Activated CD8-positive, alpha-beta memory T cell treated with anti-CD3 and anti-CD28 coated beads, Interleukin-2, amount 50 U/mL, for 4 hours (primary cell): ENCODE data around the gene CREM.
"Not testable (repeated sequence)": the region's sequence is repeated elsewhere in the genome, so short reads cannot be mapped to it uniquely, and the experiment has no call there.

ENCODE experiments used
- DNase-seq: peaks from one replicate; pipeline ENCODE4 v3.0.0-alpha.2; 2020

Gene CREM

DNA sequence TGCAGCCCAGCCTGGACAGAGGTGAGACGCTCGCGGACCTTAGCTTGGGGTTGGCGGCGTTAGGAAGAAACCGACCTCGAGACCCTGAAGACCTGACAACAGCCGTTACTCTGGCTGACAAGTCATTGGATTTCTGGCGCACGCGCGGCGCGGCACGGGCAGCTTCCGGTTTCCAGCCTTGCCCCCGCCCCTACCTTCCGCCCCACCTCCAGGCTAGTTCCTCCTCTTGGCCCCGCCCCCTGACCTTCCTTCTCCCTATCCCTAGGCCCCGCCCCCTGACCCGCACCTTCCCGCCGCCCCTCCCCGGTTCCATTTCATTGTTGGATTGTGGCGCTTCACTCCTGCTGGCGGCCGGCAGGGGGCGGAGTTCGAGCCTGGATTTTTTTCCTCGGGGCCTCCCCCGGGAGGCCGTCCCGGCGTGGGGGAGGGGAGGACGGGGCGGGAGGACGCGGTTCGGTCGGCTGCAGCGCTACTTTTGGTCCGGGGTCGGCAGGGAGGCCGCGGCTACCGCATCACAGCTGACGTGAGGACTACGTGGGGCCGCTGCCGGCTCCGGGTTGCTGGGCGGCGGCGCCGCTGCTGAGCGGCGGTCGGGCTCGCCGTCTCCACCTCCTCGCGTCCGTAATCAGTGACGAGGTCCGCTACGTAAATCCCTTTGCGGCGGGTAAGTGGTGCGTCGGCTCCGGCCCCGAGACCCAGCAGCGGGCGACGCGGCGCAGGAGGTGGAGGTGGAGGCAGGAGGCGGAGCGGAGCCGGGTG is at the start of gene CREM:
CREM (plus strand) TSS at position 317 of the 759 bp plus-strand sequence. CDS start 10,990 bp downstream, outside the sequence.
- peak; percentile 99 for DNase-seq

GRCh38 chr10:35079265-35079664 is 47.4 kb upstream of the CREM start:
- DNase-seq: no peak

DNA sequence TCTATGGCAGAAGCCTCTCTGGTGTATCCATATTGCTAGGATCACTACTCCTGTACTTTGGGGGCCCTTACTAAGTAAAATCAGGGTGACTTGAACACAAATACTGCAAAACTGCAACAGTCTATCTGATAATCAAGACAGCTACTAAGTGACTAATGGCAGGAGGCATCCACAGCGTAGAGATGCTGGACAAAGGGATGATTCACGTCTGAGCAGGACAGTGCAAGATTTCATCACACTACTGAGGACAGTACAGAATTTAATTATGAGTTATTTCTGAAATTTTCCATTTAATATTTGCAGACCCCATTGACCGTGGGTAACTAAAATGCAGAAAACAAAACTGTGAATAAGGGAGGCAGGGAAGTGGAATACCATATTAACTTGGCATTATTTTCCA is 46.9 kb upstream of the CREM start:
- no peak for DNase-seq

- not testable (repeated sequence) for DNase-seq
These were observed 46.4 kb upstream of the CREM start for GRCh38 chr10:35080261-35080660.

- DNase-seq: no peak
These were observed 43.4 kb upstream of the CREM start for GRCh38 chr10:35083242-35083641.

- DNase-seq: no peak
These were observed 37.0 kb upstream of the CREM start for GRCh38 chr10:35089611-35090161.

DNA sequence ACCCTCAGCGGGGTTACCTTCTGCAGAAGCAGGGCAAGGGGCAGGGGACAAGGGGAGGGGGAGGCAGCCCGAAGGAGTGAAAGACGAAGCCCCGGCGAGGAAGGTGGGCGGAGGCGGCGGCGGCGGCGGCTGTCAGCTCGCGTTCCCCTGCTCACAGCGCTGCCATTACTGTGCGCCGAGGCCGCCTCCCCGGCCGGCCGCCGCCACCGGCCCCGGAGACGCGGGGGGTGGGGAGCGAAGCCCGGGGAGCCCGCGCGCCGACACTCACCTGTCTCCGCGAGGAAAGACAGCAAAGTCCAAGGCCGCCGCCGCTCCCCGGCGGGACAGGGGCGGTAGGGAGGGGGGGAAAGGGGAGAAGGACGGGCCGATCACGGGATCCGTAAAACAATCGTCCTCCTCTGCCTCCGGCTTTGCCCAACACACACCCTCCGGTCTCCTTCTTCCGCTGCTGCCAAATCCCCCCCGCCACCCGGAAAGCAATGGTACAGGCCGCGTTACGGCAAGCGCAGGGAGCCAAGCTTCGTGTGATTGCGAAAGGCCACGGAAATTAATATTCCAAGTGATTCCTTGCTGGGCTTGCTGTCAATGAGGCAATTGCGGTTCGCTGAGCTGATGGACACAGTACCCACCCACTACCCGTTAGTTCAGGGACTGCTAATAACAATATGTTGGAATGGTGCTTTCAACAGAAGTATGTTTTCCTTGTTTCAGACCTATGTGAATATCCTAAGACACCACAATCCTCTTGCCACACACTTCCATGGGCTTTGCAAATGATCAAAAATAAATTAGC is 36.3 kb upstream of the CREM start, which contains the start of gene CUL2:
CUL2 (minus strand) TSS at position 180 of the 793 bp plus-strand sequence. CDS start 19,024 bp downstream, outside the sequence.
- peak; percentile 90 for DNase-seq

GRCh38 chr10:35091994-35092790 is 34.5 kb upstream of the CREM start:
- no peak for DNase-seq

DNA sequence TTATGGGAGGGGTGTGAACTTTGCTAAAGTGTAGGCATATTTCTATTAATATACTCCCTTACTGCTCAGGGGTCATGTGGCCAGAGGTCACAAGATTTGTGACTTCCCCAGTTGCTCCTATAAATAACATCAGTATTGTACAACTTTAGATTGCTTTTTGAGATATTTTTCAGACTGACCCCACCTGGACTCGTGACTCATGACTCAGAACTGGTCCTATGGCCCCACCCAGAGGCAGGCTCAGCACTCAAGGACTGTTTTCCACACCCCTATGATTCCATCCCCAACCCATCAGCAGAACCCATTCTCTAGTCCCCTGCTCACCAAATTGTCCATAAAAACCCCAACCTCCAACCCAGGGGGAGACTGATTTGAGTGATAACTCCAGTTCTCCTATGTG is 33.8 kb upstream of the CREM start:
- no peak for DNase-seq

DNA sequence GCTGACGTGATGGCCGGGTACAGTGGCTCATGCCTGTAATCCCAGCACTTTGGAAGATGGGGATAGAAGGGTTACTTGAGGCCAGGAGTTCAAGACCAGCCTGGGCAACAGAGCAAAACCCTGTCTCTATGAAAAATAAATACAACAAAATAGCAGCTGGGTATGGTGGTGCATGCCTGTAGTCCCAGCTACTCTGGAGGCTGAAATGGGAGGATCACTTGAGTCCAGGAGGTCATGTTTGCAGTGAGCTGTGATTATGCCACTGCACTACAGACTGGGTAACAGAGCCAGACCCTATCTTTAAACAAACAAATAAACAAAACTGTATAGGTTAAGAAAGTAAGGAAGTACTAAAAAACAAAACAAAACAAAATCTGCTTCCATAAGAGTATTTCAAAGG is 30.3 kb upstream of the CREM start:
- DNase-seq: no peak

DNA sequence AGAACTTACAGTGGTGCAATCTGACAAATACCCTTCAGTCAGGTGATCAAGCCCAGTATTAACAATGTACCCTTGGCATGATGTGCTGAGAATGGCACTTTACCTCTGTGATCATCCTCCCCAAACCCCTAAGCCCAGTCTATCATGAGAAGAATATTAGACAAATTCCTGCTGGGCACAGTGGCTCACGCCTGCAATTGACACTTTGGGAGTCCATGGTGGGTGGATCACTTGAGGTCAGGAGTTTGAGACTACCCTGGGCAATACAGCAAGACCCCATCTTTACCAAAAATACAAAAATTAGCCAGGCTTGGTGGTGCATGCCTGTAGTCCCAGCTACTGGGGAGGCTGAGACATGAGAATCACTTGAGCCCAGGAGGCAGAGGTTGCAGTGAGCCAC is 29.1 kb upstream of the CREM start:
- no peak for DNase-seq

- DNase-seq: no peak
These were observed 22.8 kb upstream of the CREM start for GRCh38 chr10:35103882-35104281.

DNA sequence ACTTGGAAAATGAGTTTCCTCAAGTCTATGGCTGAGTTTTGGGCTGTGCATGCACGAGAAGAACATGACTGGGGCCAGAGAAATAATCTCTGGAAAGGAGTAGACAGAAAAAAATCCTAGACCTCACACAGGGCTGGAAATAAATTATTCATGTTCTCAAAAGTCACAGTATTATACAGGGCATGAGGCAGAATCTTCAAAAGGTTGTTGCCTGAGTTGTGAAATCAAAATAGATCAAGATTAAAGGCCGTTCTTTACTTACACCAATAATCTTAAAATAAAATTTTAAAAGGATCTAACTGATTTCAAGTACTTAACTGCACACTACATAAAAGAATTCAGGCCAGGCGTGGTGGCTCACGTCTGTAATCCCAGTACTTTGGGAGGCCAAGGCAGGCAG is 14.1 kb upstream of the CREM start:
- DNase-seq: no peak

GRCh38 chr10:35119378-35119777 is 7.3 kb upstream of the CREM start:
- no peak for DNase-seq

DNA sequence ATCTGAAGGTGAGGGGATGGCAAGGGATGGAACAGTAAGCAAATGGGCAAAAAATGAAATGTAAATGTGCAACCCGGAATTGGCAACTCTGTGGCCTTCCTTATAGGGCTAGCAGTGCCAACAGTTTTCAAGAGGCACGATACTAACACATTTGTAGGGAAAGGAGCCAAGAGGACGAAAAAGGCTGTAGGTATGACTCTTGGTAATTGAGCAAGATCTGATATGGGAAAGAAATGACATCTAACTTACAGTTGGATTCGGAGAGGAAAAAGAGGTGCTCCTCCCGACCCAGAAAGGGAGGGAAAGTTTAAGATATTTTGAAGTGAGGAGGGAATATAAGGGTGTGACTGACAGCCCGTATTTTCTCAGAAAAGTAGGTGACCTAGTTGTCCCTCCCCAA is 2.1 kb upstream of the CREM start:
- no peak for DNase-seq

- no peak for DNase-seq
These were observed 550 bp upstream of the CREM start for GRCh38 chr10:35126062-35126529.

DNA sequence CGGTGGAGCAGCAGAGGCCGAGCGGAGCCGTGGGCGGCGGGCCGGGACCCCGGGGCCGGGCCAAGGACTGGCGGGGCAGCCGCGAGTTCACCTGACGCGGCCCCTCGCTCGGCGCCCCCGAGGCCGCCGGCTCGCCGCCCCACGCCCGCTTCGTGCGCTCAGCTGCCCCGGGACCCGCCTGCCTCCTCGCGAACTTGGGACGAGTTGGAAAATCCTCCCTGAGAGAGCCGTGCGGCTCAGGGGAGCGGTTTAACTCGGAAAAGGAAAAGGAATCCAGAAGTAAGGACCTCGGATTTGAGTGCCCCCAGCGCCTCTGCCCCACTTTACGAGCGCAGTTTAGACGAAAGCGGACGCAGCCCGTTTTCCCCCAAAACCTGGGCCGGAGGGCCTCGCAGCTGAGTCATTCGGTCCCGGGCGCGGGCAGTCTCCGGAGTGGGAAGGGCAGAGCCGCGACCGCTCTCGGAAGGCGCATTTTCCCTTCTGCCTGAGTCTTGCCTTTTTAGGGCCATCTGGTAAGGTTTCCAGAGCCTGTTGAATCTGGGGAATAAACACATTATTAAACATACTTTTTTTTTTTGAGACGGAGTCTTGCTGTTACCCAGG is 744 bp downstream of the CREM start:
- peak; percentile 64 for DNase-seq

GRCh38 chr10:35129185-35129674 is 2.6 kb downstream of the CREM start:
- no peak for DNase-seq

- no peak for DNase-seq
These were observed 4.0 kb downstream of the CREM start for GRCh38 chr10:35130663-35131062.

DNA sequence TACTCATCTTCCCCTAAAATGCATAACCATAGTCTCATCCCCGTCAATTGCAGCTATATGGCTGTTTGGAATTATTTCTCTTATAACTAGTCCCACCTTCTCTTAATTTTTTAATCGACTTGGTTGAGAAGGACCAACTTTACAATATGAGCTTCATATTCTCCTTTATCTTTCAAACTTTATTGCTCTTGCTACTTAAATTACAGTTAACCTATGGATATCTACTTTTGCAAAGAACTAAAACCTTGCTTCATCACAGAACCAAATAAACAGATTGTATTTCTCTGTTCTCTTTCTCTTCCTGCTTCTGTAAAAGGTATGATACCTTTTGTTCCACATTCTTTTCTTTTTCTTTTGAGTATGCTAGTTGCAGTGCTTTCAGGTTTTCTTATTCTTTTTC is 6.1 kb downstream of the CREM start:
- DNase-seq: no peak

GRCh38 chr10:35133586-35133985 is 6.9 kb downstream of the CREM start:
- no peak for DNase-seq

GRCh38 chr10:35135861-35136260 is 9.2 kb downstream of the CREM start:
- DNase-seq: no peak
